Smooth muscle cell (in vitro differentiated cells): Measurements from ENCODE around the gene FGF14. TPM values are rescaled to one million over a fixed set of nuclear protein-coding genes. Genes with fewer than 3 reads are reported as not detected.

Experiments used
- DNase-seq: peaks from one replicate; lab custom pipeline; 2025; ENCODE audit not compliant: unreplicated experiment; lab: John Stamatoyannopoulos, UW
- H2AFZ ChIP-seq: fragments of 200-600 bp; sonication (generic); 2 replicates; pipeline ENCODE4 v1.6.0; 2016; ENCODE audit warnings: antibody characterized with exemption, low read depth, mild to moderate bottlenecking
- H3F3A ChIP-seq: fragments of 200-600 bp; sonication (generic); 2 replicates; pipeline ENCODE4 v1.6.0; 2017; ENCODE audit warnings: antibody characterized with exemption, low read depth
- H3K27ac ChIP-seq: fragments of 200-600 bp; sonication (generic); 2 replicates; pipeline ENCODE4 v1.5.1; 2016; ENCODE audit warnings: low read depth, mild to moderate bottlenecking
- H3K27me3 ChIP-seq: fragments of 200-600 bp; sonication (generic); 2 replicates; pipeline ENCODE4 v1.6.1; 2016; ENCODE audit warnings: low read depth, mild to moderate bottlenecking
- H3K36me3 ChIP-seq: fragments of 200-600 bp; sonication (generic); 2 replicates; pipeline ENCODE4 v1.5.1; 2016; ENCODE audit warnings: low read depth
- H3K4me1 ChIP-seq: fragments of 200-600 bp; sonication (generic); 2 replicates; pipeline ENCODE4 v1.5.1; 2016; ENCODE audit warnings: low read depth
- H3K4me2 ChIP-seq: fragments of 200-600 bp; sonication (generic); 2 replicates; pipeline ENCODE4 v1.6.0; 2016; ENCODE audit warnings: mild to moderate bottlenecking
- H3K4me3 ChIP-seq: fragments of 200-600 bp; sonication (generic); 2 replicates; pipeline ENCODE4 v1.5.1; 2016; ENCODE audit warnings: mild to moderate bottlenecking
- H3K79me2 ChIP-seq: fragments of 200-600 bp; sonication (generic); 2 replicates; pipeline ENCODE4 v1.6.0; 2016; ENCODE audit warnings: low read depth, mild to moderate bottlenecking
- H3K9ac ChIP-seq: fragments of 200-600 bp; sonication (generic); 2 replicates; pipeline ENCODE4 v1.6.0; 2016; ENCODE audit warnings: low read depth
- H3K9me3 ChIP-seq: fragments of 200-600 bp; sonication (generic); replicated peaks from 2 replicates; pipeline ENCODE4 v1.5.1; 2016; ENCODE audit warnings: low read depth
- H4K20me1 ChIP-seq: fragments of 200-600 bp; sonication (generic); 2 replicates; pipeline ENCODE4 v1.6.0; 2016; ENCODE audit warnings: low read depth
- WGBS: methylation state at CpG from one replicate; pipeline ENCODE4 v1.1.7; 2016; ENCODE audit warnings: low lambda C conversion rate; 5-methylcytosine and 5-hydroxymethylcytosine counted together
- polyA plus RNA-seq: library from polyadenylated mRNA; unstranded; fragments of >200 nt; fragmentation: Nextera tagmentation; extraction: Ambion mirVana; gene quantifications from 2 replicates; pipeline ENCODE4 v1.2.1, GENCODE V29; 2016
- total RNA-seq: library from RNA; depleted of rRNA; stranded (reverse); fragments of >200 nt; gene quantifications from 2 replicates; pipeline ENCODE4 v1.2.3, GENCODE V29; 2014
- TF ChIP-seq, protein P1 (sequence below): fragments of 200-600 bp; sonication (generic); IDR thresholded peaks from 2 replicates; pipeline ENCODE4 v1.5.1; 2017; ENCODE audit warnings: borderline replicate concordance, mild to moderate bottlenecking, antibody characterized with exemption; ENCODE audit not compliant: insufficient read depth, poor library complexity, severe bottlenecking

Gene FGF14
- total and polyA plus RNA-seq, 2 experiments from 2014 or later, result 0.23 TPM; not detected in 1

DNA sequence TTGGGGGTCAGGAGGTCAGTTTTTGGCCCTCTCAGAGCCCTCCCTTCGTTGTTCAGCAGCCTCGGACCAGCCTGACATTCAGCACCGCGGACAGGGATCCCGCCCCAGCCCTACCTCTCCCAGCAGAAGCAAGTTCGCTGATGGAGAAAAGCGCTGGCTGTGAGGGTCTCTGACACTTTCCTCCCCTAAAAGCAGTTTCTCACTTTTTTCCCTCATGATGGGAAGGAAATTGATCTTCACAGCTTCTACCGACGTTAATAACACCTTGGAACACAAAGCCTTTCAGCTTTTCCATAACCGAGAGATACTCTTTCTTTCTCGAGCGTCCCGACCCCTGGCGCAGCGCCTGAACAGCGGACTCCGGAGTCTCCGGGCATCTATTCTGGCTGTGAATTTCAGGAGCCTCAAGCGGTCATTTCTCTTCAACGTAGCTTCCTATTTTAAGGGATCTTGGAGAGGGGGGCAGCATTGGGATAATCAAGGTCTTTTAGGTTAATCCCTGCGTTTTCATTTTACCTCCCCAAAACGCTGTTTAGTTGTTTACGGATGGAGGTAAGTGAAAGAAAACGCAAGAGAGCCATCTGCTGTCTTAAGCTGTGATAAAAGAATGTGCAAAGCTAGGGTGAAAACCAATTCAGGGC lies 482.2 kb downstream of the FGF14 start:
- H3K27me3 ChIP-seq, result peaks cover 77% of the 10 kb centered on the region
- 4% methylated on average over 24 of the region's 24 CpGs for WGBS
- no peaks in the 10 kb centered on the region for H3K9me3 ChIP-seq
- no peak overlapping the region for H3K27ac ChIP-seq
- no peaks in the 10 kb centered on the region for H4K20me1 ChIP-seq
- peaks cover 8% of the 10 kb centered on the region for H3K4me1 ChIP-seq
- H3K4me3 ChIP-seq, result peak overlapping the region; percentile 33
- peak overlapping the region; percentile 82 for H3K4me2 ChIP-seq
- DNase-seq, result peak; percentile 13
- H3F3A ChIP-seq, result no peaks in the 10 kb centered on the region
- no peaks in the 10 kb centered on the region for H3K36me3 ChIP-seq
- H3K9ac ChIP-seq, result no peak overlapping the region
- no peak overlapping the region for H2AFZ ChIP-seq
- TF ChIP-seq, protein P1, sequence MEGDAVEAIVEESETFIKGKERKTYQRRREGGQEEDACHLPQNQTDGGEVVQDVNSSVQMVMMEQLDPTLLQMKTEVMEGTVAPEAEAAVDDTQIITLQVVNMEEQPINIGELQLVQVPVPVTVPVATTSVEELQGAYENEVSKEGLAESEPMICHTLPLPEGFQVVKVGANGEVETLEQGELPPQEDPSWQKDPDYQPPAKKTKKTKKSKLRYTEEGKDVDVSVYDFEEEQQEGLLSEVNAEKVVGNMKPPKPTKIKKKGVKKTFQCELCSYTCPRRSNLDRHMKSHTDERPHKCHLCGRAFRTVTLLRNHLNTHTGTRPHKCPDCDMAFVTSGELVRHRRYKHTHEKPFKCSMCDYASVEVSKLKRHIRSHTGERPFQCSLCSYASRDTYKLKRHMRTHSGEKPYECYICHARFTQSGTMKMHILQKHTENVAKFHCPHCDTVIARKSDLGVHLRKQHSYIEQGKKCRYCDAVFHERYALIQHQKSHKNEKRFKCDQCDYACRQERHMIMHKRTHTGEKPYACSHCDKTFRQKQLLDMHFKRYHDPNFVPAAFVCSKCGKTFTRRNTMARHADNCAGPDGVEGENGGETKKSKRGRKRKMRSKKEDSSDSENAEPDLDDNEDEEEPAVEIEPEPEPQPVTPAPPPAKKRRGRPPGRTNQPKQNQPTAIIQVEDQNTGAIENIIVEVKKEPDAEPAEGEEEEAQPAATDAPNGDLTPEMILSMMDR, result no peak
- H3K79me2 ChIP-seq, result no peaks in the 10 kb centered on the region

DNA sequence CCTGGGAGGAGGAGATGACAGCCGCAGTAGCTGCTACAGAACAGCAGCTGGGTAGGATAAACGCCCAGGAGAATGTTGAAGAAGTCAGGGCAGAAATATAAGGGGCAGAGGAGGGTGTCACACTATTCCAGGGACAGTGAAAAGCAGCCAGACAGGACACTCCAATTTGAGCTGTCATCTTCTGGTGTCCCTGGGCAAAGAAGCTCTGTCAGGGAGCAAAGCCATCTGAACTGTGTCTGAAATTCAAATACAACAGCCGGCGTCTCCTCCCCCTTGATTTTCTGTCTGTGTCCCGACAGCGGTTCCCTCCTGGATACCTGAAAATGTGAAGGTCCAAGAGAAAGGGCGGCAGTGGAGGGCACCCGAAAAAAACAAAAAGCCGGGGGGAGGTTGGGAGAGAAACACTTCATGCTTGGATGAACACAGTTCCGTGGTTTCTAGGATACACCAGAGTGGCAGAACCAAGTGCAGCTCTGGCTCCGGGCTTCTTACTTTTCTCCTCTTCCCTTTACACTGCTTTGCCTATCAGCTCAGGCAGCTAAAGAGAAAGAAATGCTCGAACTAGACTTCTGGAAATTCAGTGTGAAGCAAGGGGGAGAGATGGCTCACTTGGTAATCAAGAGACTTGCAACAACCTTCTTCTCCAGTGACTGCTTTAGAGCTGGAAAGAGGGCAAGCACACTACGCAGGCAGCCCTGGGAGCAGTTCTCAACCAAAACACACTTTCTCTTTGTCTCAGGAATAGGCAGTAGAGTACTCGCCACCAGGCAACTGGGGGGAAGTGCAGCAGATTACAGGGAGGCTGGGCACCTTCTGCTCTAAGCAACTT lies 483.8 kb downstream of the FGF14 start:
- H3K79me2 ChIP-seq, result no peaks in the 10 kb centered on the region
- no peaks in the 10 kb centered on the region for H4K20me1 ChIP-seq
- no peak overlapping the region for H3K27ac ChIP-seq
- TF ChIP-seq, protein P1, result no peak
- no peak overlapping the region for H3K4me2 ChIP-seq
- WGBS, result 30% methylated on average over 14 of the region's 14 CpGs
- no peaks in the 10 kb centered on the region for H3F3A ChIP-seq
- peaks cover 93% of the 10 kb centered on the region for H3K27me3 ChIP-seq
- H3K9ac ChIP-seq, result no peak overlapping the region
- no peak overlapping the region for H3K4me3 ChIP-seq
- no peaks in the 10 kb centered on the region for H3K36me3 ChIP-seq
- no peaks in the 10 kb centered on the region for H3K9me3 ChIP-seq
- peaks cover 8% of the 10 kb centered on the region for H3K4me1 ChIP-seq
- no peak overlapping the region for H2AFZ ChIP-seq
- no peak for DNase-seq

DNA sequence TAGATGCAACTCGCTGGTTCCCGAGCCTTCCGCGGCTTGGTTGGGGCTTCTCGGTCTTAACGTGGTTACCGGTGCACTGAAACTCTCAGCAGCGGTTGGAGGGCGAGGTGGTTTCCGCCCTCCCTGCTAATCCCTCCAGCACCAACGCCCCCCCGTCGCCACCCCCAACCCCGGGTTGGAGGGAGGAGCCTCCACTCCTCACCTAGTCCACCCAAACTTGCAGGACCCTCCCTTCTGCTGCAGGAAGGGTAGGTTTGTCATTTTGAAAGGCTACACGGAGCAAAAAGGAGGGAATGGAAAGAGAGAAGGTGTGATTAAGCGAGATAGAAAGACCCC lies 484.4 kb downstream of the FGF14 start:
- no peaks in the 10 kb centered on the region for H3K9me3 ChIP-seq
- no peaks in the 10 kb centered on the region for H3F3A ChIP-seq
- H3K4me3 ChIP-seq, result no peak overlapping the region
- WGBS, result 5% methylated on average over 14 of the region's 16 CpGs
- peaks cover 99% of the 10 kb centered on the region for H3K27me3 ChIP-seq
- no peak overlapping the region for H3K9ac ChIP-seq
- peaks cover 8% of the 10 kb centered on the region for H3K4me1 ChIP-seq
- TF ChIP-seq, protein P1, result no peak
- no peak overlapping the region for H2AFZ ChIP-seq
- H3K79me2 ChIP-seq, result no peaks in the 10 kb centered on the region
- no peaks in the 10 kb centered on the region for H4K20me1 ChIP-seq
- no peak overlapping the region for H3K27ac ChIP-seq
- DNase-seq, result no peak
- H3K36me3 ChIP-seq, result no peaks in the 10 kb centered on the region
- H3K4me2 ChIP-seq, result no peak overlapping the region
